GM19395 (cell line): ENCODE data around the gene TPD52L1.
A peak's percentile ranks its signal among the peaks of the same experiment; 100 is the strongest.

Experiments used
- ATAC-seq: cut with Tn5 transposase; IDR thresholded peaks from one replicate; pipeline ENCODE4 v1.9.1; 2021; ENCODE audit warnings: mild to moderate bottlenecking, moderate library complexity; ENCODE audit not compliant: unreplicated experiment

Gene TPD52L1

GRCh38 chr6:125173341-125174095 lies 19.9 kb downstream of the TPD52L1 start:
- ATAC-seq = no peak

- no peak for ATAC-seq
These were observed 21.1 kb downstream of the TPD52L1 start for GRCh38 chr6:125174626-125175025.

- no peak for ATAC-seq
These were observed 22.0 kb downstream of the TPD52L1 start for GRCh38 chr6:125175466-125176048.

- no peak for ATAC-seq
These were observed 28.9 kb downstream of the TPD52L1 start for GRCh38 chr6:125182237-125183008.

GRCh38 chr6:125183391-125183790 lies 29.8 kb downstream of the TPD52L1 start:
- ATAC-seq = no peak

- no peak for ATAC-seq
These were observed 34.5 kb downstream of the TPD52L1 start for GRCh38 chr6:125188037-125188436.

- no peak for ATAC-seq
These were observed 35.1 kb downstream of the TPD52L1 start for GRCh38 chr6:125188594-125189203.

GRCh38 chr6:125189494-125189893 lies 35.9 kb downstream of the TPD52L1 start:
- no peak for ATAC-seq

- ATAC-seq = no peak
These were observed 37.1 kb downstream of the TPD52L1 start for GRCh38 chr6:125190667-125191066.

GRCh38 chr6:125191916-125192609 lies 38.5 kb downstream of the TPD52L1 start:
- peak; percentile 97 for ATAC-seq

- peak; percentile 11 for ATAC-seq
These were observed 39.0 kb downstream of the TPD52L1 start for GRCh38 chr6:125192610-125192930.

GRCh38 chr6:125193208-125193607 lies 39.6 kb downstream of the TPD52L1 start:
- ATAC-seq = no peak

GRCh38 chr6:125194941-125195340 lies 41.4 kb downstream of the TPD52L1 start:
- no peak for ATAC-seq

- ATAC-seq = no peak
These were observed 42.0 kb downstream of the TPD52L1 start for GRCh38 chr6:125195526-125195925.

- ATAC-seq = no peak
These were observed 43.0 kb downstream of the TPD52L1 start for GRCh38 chr6:125196613-125197012.

- ATAC-seq = no peak
These were observed 44.3 kb downstream of the TPD52L1 start for GRCh38 chr6:125197795-125198269.

GRCh38 chr6:125198398-125198937 lies 44.9 kb downstream of the TPD52L1 start:
- no peak for ATAC-seq

GRCh38 chr6:125200941-125201340 lies 47.4 kb downstream of the TPD52L1 start:
- no peak for ATAC-seq

- ATAC-seq = no peak
These were observed 48.6 kb downstream of the TPD52L1 start for GRCh38 chr6:125201961-125202729.

GRCh38 chr6:125203395-125203794 lies 49.8 kb downstream of the TPD52L1 start:
- ATAC-seq = no peak
